ENCODE measurements around the gene GPR162.

Gene GPR162

DNA sequence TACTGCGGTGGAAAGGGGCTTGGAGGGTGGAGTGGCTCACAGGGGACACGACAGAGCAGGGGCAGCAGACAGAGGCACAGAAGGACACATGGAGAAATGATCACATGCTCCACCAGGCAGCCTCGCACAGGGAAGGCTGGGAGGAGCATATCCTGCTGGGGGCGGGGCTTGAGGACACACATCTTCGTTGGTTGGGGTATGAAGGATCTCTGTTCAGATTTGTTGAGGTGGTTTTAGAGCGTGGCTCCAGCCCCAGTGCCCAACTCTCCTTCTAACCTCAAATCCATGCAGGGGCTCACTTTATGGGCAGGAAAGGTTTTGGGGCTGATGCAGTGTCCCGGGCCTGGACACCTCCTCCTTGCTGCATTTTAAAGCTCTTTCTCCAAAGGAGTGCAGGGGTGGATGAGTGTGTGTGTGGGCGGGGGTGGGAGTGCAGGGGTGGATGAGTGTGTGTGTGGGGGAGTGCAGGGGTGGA lies 5.9 kb downstream of the GPR162 start:
- Histone ChIP-seq H3K27me3 (ENCODE audit: control insufficient read depth in 1 of 2, insufficient read depth in 1 of 2, low read length in 2 of 2) (peaks cover 10 to 12% of the 10 kb centered on the region in 2 experiments), H2AK5ac (ENCODE audit: low read length, severe bottlenecking) (peak overlapping the region; percentile 8), H3K36me3 (ENCODE audit: control insufficient read depth in 1 of 2, insufficient read depth in 2 of 2, low read depth in 1 of 2, low read length in 2 of 2) (peaks cover 20 to 32% of the 10 kb centered on the region in 2 experiments), H3K18ac (ENCODE audit: low read depth in 1 of 2, low read length in 2 of 2) (peak overlapping the region; percentile 74 to 84), H3K4me2 (ENCODE audit: low read length, poor library complexity, severe bottlenecking) (peak overlapping the region; percentile 46), H3K14ac (ENCODE audit: low read length in 2 of 2) (peak overlapping the region in 1 of 2 experiments; percentile 19), H2AFZ (ENCODE audit: low read depth, low read length) (no peak overlapping the region), H3K79me1 (replicated peaks; ENCODE audit: low read length, poor library complexity, severe bottlenecking) (peaks cover 37% of the 10 kb centered on the region), H3K4me1 (ENCODE audit: control insufficient read depth, insufficient read depth, low read depth, low read length) (peaks cover 38% of the 10 kb centered on the region), H3K4me3 (ENCODE audit: insufficient read depth in 1 of 2, low read depth in 1 of 2, low read length in 2 of 2) (no peak overlapping the region), H4K91ac (ENCODE audit: low read length) (peak overlapping the region; percentile 87), H2BK120ac (ENCODE audit: low read depth, low read length) (no peak overlapping the region), H3K27ac (ENCODE audit: low read length, poor library complexity, severe bottlenecking) (no peak overlapping the region), H3K9ac (ENCODE audit: low read length) (peak overlapping the region; percentile 69), H3K9me3 (ENCODE audit: control insufficient read depth, low read length) (no peaks in the 10 kb centered on the region), H2BK12ac (ENCODE audit: low read length in 2 of 2) (peak overlapping the region; percentile 20 to 82), H2BK5ac (ENCODE audit: low read depth, low read length, poor library complexity, severe bottlenecking) (no peak overlapping the region), H3K4ac (ENCODE audit: low read depth in 1 of 2, low read length in 2 of 2) (peak overlapping the region in 1 of 2 experiments; percentile 52), H2BK15ac (ENCODE audit: low read depth, poor library complexity, severe bottlenecking) (no peak overlapping the region), H4K8ac (ENCODE audit: low read length) (peak overlapping the region; percentile 16), H3K23ac (ENCODE audit: low read length in 2 of 2) (no peak overlapping the region)
- DNase-seq = peak; percentile 91
- WGBS = 6% methylated on average over 7 of the region's 8 CpGs

DNA sequence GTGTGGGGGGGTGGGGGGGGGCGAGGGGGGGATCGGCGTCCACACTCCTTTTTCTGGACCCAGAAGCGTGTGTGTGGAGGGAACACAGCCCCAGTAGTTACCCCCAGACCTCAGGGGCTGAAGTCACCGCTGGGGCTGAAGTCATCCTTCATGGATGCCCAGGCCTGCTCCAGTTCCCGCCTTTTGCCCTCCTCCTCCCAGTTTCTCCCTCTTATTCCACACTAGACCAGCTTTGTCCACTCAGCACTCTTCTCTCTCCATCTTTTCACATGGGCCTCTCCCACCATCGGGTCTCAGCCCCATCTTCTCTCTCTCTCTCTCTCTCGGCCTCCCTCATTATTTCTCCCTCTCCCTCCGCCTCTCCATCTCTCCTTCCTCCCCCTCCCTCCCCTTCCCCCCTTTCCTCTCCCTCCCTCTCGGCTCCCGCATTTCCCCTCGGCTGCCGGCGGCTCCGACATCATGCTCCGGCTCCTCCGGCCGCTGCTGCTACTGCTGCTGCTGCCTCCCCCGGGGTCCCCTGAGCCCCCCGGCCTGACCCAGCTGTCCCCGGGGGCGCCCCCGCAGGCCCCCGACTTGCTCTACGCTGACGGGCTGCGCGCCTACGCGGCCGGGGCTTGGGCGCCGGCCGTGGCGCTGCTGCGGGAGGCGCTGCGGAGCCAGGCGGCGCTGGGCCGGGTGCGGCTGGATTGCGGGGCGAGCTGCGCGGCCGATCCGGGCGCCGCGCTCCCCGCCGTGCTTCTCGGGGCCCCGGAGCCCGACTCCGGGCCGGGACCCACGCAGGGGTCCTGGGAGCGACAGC lies 6.6 kb downstream of the GPR162 start, which contains the start of gene P3H3:
P3H3 (plus strand) TSS at position 426 of the 799 bp plus-strand sequence; CDS start at position 460, 34 bp downstream.
- peak within 1 kb of the TSS; percentile 89 for H4K8ac ChIP-seq (ENCODE audit: low read length)
- WGBS = under 1% methylated on average over 42 of the region's 60 CpGs
- H3K18ac ChIP-seq (ENCODE audit: low read depth in 1 of 2, low read length in 2 of 2) = peak within 1 kb of the TSS; percentile 74 to 97
- peak within 1 kb of the TSS; percentile 98 for H3K9ac ChIP-seq (ENCODE audit: low read length)
- peaks cover 37% of the 10 kb centered on the region for H3K79me1 ChIP-seq (replicated peaks; ENCODE audit: low read length, poor library complexity, severe bottlenecking)
- H2BK120ac ChIP-seq (ENCODE audit: low read depth, low read length) = peak within 1 kb of the TSS; percentile 91
- peaks cover 36% of the 10 kb centered on the region for H3K4me1 ChIP-seq (ENCODE audit: control insufficient read depth, insufficient read depth, low read depth, low read length)
- peaks cover 4 to 5% of the 10 kb centered on the region in 2 experiments for H3K27me3 ChIP-seq (ENCODE audit: control insufficient read depth in 1 of 2, insufficient read depth in 1 of 2, low read length in 2 of 2)
- peak within 1 kb of the TSS; percentile 72 for H3K4me2 ChIP-seq (ENCODE audit: low read length, poor library complexity, severe bottlenecking)
- peak within 1 kb of the TSS in 1 of 2 experiments; percentile 99 for H3K14ac ChIP-seq (ENCODE audit: low read length in 2 of 2)
- H3K36me3 ChIP-seq (ENCODE audit: control insufficient read depth in 1 of 2, insufficient read depth in 2 of 2, low read depth in 1 of 2, low read length in 2 of 2) = peaks cover 22 to 32% of the 10 kb centered on the region in 2 experiments
- H2BK12ac ChIP-seq (ENCODE audit: low read length in 2 of 2) = peak within 1 kb of the TSS; percentile 20 to 82
- H3K23ac ChIP-seq (ENCODE audit: low read length in 2 of 2) = peak within 1 kb of the TSS in 1 of 2 experiments; percentile 98
- peak within 1 kb of the TSS; percentile 98 for H4K91ac ChIP-seq (ENCODE audit: low read length)
- H3K27ac ChIP-seq (ENCODE audit: low read length, poor library complexity, severe bottlenecking) = peak within 1 kb of the TSS; percentile 81
- peak within 1 kb of the TSS; percentile 53 for H2BK5ac ChIP-seq (ENCODE audit: low read depth, low read length, poor library complexity, severe bottlenecking)
- peak within 1 kb of the TSS; percentile 92 to 93 for H3K4me3 ChIP-seq (ENCODE audit: insufficient read depth in 1 of 2, low read depth in 1 of 2, low read length in 2 of 2)
- no peak within 1 kb of the TSS for H2AFZ ChIP-seq (ENCODE audit: low read depth, low read length)
- H2AK5ac ChIP-seq (ENCODE audit: low read length, severe bottlenecking) = peak within 1 kb of the TSS; percentile 44
- H2BK15ac ChIP-seq (ENCODE audit: low read depth, poor library complexity, severe bottlenecking) = peak within 1 kb of the TSS; percentile 92
- H3K4ac ChIP-seq (ENCODE audit: low read depth in 1 of 2, low read length in 2 of 2) = peak within 1 kb of the TSS; percentile 97 to 98
- H3K9me3 ChIP-seq (ENCODE audit: control insufficient read depth, low read length) = no peaks in the 10 kb centered on the region
- peak; percentile 80 for DNase-seq

DNA sequence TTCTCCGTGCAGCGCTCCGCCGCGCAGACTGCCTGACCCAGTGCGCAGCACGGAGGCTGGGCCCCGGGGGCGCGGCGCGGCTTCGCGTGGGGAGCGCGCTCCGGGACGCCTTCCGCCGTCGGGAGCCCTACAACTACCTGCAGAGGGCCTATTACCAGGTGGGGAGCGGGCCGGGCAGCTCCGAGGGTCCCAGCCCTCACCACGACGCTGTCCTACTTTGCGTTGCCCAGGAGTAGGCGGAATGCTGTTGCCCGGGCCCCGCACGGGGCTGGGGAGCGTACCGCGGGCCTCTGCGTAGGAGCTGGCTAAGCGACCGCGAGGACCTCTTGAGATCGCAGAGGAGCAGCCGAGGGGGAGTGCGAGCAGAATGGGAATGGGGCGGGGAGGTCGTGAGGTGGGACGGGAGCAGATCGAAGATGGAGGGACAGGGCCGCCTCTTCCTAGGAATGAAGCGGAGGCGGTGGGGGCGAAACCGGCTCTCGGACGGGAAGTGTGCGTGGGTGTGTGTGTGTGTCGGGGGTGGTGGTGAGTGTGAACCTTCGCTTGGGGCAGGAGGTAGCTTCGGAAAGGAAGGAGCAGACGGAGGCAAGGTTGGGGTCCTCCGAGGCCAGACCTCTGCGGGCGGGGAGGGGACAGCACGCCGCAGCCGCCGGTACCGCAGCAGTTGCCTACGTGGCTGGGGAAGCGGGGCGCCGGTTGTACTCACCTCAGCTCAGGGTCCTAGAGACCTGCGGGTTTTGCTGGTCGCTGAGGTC lies 7.3 kb downstream of the GPR162 start:
- Histone ChIP-seq H3K27ac (ENCODE audit: low read length, poor library complexity, severe bottlenecking) (peak overlapping the region; percentile 81), H3K23ac (ENCODE audit: low read length in 2 of 2) (peak overlapping the region in 1 of 2 experiments; percentile 98), H2BK12ac (ENCODE audit: low read length in 2 of 2) (peak overlapping the region in 1 of 2 experiments; percentile 76), H3K14ac (ENCODE audit: low read length in 2 of 2) (peak overlapping the region in 1 of 2 experiments; percentile 99), H3K79me1 (replicated peaks; ENCODE audit: low read length, poor library complexity, severe bottlenecking) (peaks cover 37% of the 10 kb centered on the region), H3K4me2 (ENCODE audit: low read length, poor library complexity, severe bottlenecking) (peak overlapping the region; percentile 72), H3K4ac (ENCODE audit: low read depth in 1 of 2, low read length in 2 of 2) (peak overlapping the region; percentile 97 to 98), H4K91ac (ENCODE audit: low read length) (peak overlapping the region; percentile 98), H3K4me3 (ENCODE audit: insufficient read depth in 1 of 2, low read depth in 1 of 2, low read length in 2 of 2) (peak overlapping the region; percentile 92 to 93), H3K36me3 (ENCODE audit: control insufficient read depth in 1 of 2, insufficient read depth in 2 of 2, low read depth in 1 of 2, low read length in 2 of 2) (peaks cover 29 to 39% of the 10 kb centered on the region in 2 experiments), H2AK5ac (ENCODE audit: low read length, severe bottlenecking) (peak overlapping the region; percentile 44), H3K18ac (ENCODE audit: low read depth in 1 of 2, low read length in 2 of 2) (peak overlapping the region; percentile 62 to 97), H3K9ac (ENCODE audit: low read length) (peak overlapping the region; percentile 98), H4K8ac (ENCODE audit: low read length) (peak overlapping the region; percentile 89), H3K9me3 (ENCODE audit: control insufficient read depth, low read length) (no peaks in the 10 kb centered on the region), H2BK120ac (ENCODE audit: low read depth, low read length) (peak overlapping the region; percentile 91), H3K4me1 (ENCODE audit: control insufficient read depth, insufficient read depth, low read depth, low read length) (peaks cover 33% of the 10 kb centered on the region), H2BK15ac (ENCODE audit: low read depth, poor library complexity, severe bottlenecking) (peak overlapping the region; percentile 92), H2AFZ (ENCODE audit: low read depth, low read length) (no peak overlapping the region), H2BK5ac (ENCODE audit: low read depth, low read length, poor library complexity, severe bottlenecking) (peak overlapping the region; percentile 53), H3K27me3 (ENCODE audit: control insufficient read depth in 1 of 2, insufficient read depth in 1 of 2, low read length in 2 of 2) (no peaks in the 10 kb centered on the region)
- DNase-seq = no peak
- 1% methylated on average over 53 of the region's 71 CpGs for WGBS
